ENCODE measurements around the gene KCNH3. TPM values are rescaled to one million over a fixed set of nuclear protein-coding genes. Genes with fewer than 3 reads are reported as not detected.

The KCNH3 gene
- total and polyA plus RNA-seq, 2 of the 8 experiments (the other 6 are each of a cell fraction or from before 2014, with no cell fraction given), result 0.24 to 0.50 TPM

GRCh38 chr12:49587174-49587908, 48.5 kb downstream of the KCNH3 start:
- TF ChIP-seq NRF1 (IDR thresholded peaks at IDR 0.05; ENCODE audit: low read depth, low read length), result no peak
- TF ChIP-seq ATF2 (IDR thresholded peaks at IDR 0.05; ENCODE audit: low read length), result no peak

More at GRCh38 chr12:49587174-49587908, 48.5 kb downstream of the KCNH3 start:
- no peak overlapping the region for H3K9ac ChIP-seq (replicated peaks in 1 of 4; ENCODE audit: extremely low read depth in 1 of 4, low read depth in 3 of 4, low read length in 3 of 4)
- H3K27me3 ChIP-seq (replicated peaks in 1 of 4; ENCODE audit: control insufficient read depth in 3 of 4, extremely low read depth in 1 of 4, insufficient read depth in 3 of 4, low read length in 3 of 4), result no peaks in the 10 kb centered on the region
- no peak overlapping the region for H2BK20ac ChIP-seq (ENCODE audit: low read length)
- no peak overlapping the region for H3K27ac ChIP-seq (ENCODE audit: low read depth, low read length)
- H2BK12ac ChIP-seq (ENCODE audit: low read depth, low read length), result no peak overlapping the region
- CTCF ChIA-PET (ENCODE audit: partially characterized antibody), result interaction anchor here (1.0 to 2.4 kb wide), 9 partner anchors 8 to 298 kb away, joined by 3 to 12 read pairs (median 5); no protein-coding TSS in a partner anchor
- H3K79me1 ChIP-seq (ENCODE audit: low read depth, low read length), result no peaks in the 10 kb centered on the region; the same call in 1 of the 2 replicates
- H2BK15ac ChIP-seq (ENCODE audit: low read length), result no peak overlapping the region
- H2BK5ac ChIP-seq (ENCODE audit: low read depth, low read length), result no peak overlapping the region
- H3K4me1 ChIP-seq (replicated peaks in 1 of 4; ENCODE audit: control insufficient read depth in 3 of 4, insufficient read depth in 4 of 4, low read length in 3 of 4), result no peaks in the 10 kb centered on the region; a peak in 1 of 7 replicates
- no peak overlapping the region for H3K14ac ChIP-seq (ENCODE audit: insufficient read length)
- no peak for DNase-seq (ENCODE audit: low read depth in 1 of 2, low spot score in 2 of 2)
- 90% methylated on average over 11 of the region's 11 CpGs; no CpG with 5 or more reads in 1 of the 2 experiments for WGBS, 2 experiments (ENCODE audit: extremely low coverage in 1 of 2, insufficient coverage in 1 of 2, insufficient read length in 1 of 2, insufficient replicate concordance in 2 of 2, low coverage in 1 of 2, low lambda C conversion rate in 2 of 2, missing lambda C conversion rate in 1 of 2)
- H3K9me3 ChIP-seq (ENCODE audit: insufficient read depth in 2 of 2, low read depth in 1 of 2, low read length in 1 of 2), result no peaks in the 10 kb centered on the region
- no peak overlapping the region for H4K8ac ChIP-seq (ENCODE audit: extremely low read depth, insufficient read depth, low read length)
- H3K79me2 ChIP-seq (ENCODE audit: control insufficient read depth in 1 of 2, insufficient read depth in 2 of 2, low read length in 2 of 2), result no peaks in the 10 kb centered on the region
- no peak overlapping the region for H3K4me3 ChIP-seq (ENCODE audit: extremely low read depth in 1 of 4, insufficient read depth in 2 of 4, low read depth in 3 of 4, low read length in 4 of 4)
- no peaks in the 10 kb centered on the region; a peak in 1 of 8 replicates for H3K36me3 ChIP-seq (ENCODE audit: control insufficient read depth in 2 of 4, insufficient read depth in 4 of 4, low read length in 3 of 4)
- H4K20me1 ChIP-seq (replicated peaks in 1 of 2; ENCODE audit: control insufficient read depth in 1 of 2, insufficient read depth in 2 of 2, low read length in 2 of 2), result peaks cover 0 to 2% of the 10 kb centered on the region in 2 experiments
- POLR2A ChIA-PET (ENCODE audit: partially characterized antibody), result interaction anchor here (1.6 kb wide), 1 partner anchor 15 kb away, joined by 6 read pairs; no protein-coding TSS in a partner anchor
- H2AFZ ChIP-seq (ENCODE audit: low read length), result no peak overlapping the region
- no peak overlapping the region for H3K4ac ChIP-seq (replicated peaks; ENCODE audit: insufficient read length, low read depth, low read length)
- FAIRE-seq, result no peak
- no peak overlapping the region for H3K56ac ChIP-seq (replicated peaks; ENCODE audit: insufficient read length, low read depth, low read length)
- H4K91ac ChIP-seq (replicated peaks; ENCODE audit: insufficient read length, low read length), result no peak overlapping the region
- H3K4me2 ChIP-seq (ENCODE audit: insufficient read depth in 1 of 2, low read depth in 2 of 2, low read length in 2 of 2), result no peak overlapping the region
- H3K23ac ChIP-seq (ENCODE audit: insufficient read length), result no peak overlapping the region
- no peak overlapping the region for H2AK5ac ChIP-seq (ENCODE audit: low read depth, low read length)
- no peak overlapping the region for H4K5ac ChIP-seq (ENCODE audit: insufficient read length, low read depth, low read length)
- no peak overlapping the region for H2BK120ac ChIP-seq (replicated peaks; ENCODE audit: low read depth, low read length)
- no peak overlapping the region for H3K18ac ChIP-seq (ENCODE audit: extremely low read depth, low read length)
- H3K23me2 ChIP-seq (ENCODE audit: low read depth, low read length), result no peaks in the 10 kb centered on the region; the same call in 1 of the 2 replicates

All from H1 (cell line).